Measurements from ENCODE around the gene RAD51D. TPM values are rescaled to one million over a fixed set of nuclear protein-coding genes. Genes with fewer than 3 reads are reported as not detected.

The RAD51D gene
- total and polyA plus RNA-seq, 8 donors: 4.3 to 9.4 (median 5.3) TPM

GRCh38 chr17:35087731-35088355, 31.8 kb downstream of the RAD51D start:
- no peaks in the 10 kb centered on the region for H3K36me3 ChIP-seq
- intact Hi-C loops (cut with DNase I): no loop called here
- DNase-seq (peak in 3 of 6 donors; percentile 16 to 30 (median 21)), ATAC-seq (peak; percentile 7 to 44 (median 34)), FAIRE-seq (no peak)
- H3K9me3 ChIP-seq: no peaks in the 10 kb centered on the region
- no peak for TF ChIP-seq CTCF (IDR thresholded peaks at IDR 0.05)
- WGBS, 2 donors: 3 to 6% methylated on average over 9 of the region's 9 CpGs
- H3K27ac ChIP-seq: peak overlapping the region; percentile 66 to 94 (median 81)
- peaks cover 5 to 13% (median 10%) of the 10 kb centered on the region in 3 donors for H3K4me1 ChIP-seq
- H3K27me3 ChIP-seq: no peaks in the 10 kb centered on the region
- peak overlapping the region; percentile 41 to 98 (median 87) for H3K4me3 ChIP-seq

DNA sequence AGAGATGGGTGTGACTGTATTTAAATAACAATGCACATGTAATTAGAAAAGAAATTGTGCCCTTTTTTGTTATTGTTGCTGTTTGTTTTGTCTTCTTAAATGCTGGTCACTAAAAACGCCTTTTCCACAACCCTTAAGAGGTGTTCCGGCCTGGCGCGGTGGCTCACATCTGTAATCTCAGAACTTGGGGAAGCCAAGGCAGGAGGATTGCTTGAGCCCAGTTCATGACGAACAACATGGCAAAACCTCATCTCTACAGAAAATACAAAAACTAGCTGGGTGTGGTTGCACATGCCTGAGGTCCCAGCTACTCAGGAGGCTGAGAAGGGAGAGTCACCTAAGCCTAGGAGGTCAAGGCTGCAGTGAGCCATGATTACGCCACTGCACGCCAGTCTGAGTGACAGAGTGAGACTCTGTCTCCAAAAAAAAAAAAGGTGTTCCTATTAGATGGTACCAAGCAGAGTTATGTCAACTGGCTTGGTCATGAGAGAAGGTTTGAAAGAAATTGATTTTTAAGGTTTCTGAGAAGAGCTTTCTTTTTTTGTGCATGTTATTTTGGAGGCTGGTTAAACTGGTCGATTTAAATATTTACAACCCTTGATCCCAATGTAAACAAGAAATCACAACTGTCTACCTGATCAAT, 32.6 kb downstream of the RAD51D start:
- WGBS, 2 donors: 52 to 58% methylated on average over 8 of the region's 8 CpGs
- no peak for FAIRE-seq
- H3K27ac ChIP-seq: peak overlapping the region in 2 of 4 donors; percentile 93 to 94
- no peak for DNase-seq
- no peaks in the 10 kb centered on the region for H3K9me3 ChIP-seq
- H3K4me1 ChIP-seq: peaks cover 9 to 19% (median 18%) of the 10 kb centered on the region in 3 donors
- ATAC-seq: no peak
- intact Hi-C loops (cut with DNase I): no loop called here
- no peaks in the 10 kb centered on the region for H3K36me3 ChIP-seq
- no peak for TF ChIP-seq CTCF (IDR thresholded peaks at IDR 0.05)
- H3K4me3 ChIP-seq: peak overlapping the region in 1 of 4 donors; percentile 91
- no peaks in the 10 kb centered on the region for H3K27me3 ChIP-seq

- intact Hi-C loops (cut with DNase I): no loop called here
- no peak overlapping the region for H3K27ac ChIP-seq
- WGBS, 2 donors: 97% methylated on average over 8 of the region's 8 CpGs
Measured at GRCh38 chr17:35086164-35086563, 33.5 kb downstream of the RAD51D start.

DNA sequence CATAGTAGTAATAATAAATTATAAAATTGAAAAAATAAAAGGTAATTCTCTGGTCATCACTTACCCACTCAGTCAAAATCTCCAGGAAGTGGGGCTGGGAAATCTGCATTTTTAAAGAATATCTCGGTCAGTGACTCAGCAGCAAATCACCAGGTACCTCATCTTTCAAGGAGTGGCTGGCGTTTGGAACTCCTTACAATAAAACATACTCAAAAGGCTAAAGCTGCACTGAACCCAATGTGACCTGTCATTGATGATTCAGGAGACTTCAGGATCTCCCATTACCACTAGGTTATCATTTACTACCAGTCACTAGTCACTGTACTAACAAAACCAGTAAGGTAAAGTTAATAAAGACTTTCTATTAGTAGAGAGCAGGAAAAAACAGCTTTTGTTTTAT, 34.7 kb downstream of the RAD51D start:
- intact Hi-C loops (cut with DNase I): no loop called here
- Histone ChIP-seq H3K36me3 (no peaks in the 10 kb centered on the region), H3K4me1 (peaks cover 13 to 25% (median 24%) of the 10 kb centered on the region in 3 donors), H3K27me3 (no peaks in the 10 kb centered on the region), H3K4me3 (no peak overlapping the region), H3K9me3 (no peaks in the 10 kb centered on the region), H3K27ac (no peak overlapping the region)
- no peak for TF ChIP-seq CTCF (IDR thresholded peaks at IDR 0.05)
- WGBS, 2 donors: 80 to 85% methylated on average over 2 of the region's 2 CpGs
- DNase-seq (no peak), FAIRE-seq (no peak), ATAC-seq (no peak)

More at GRCh38 chr17:35086164-35086563, 33.5 kb downstream of the RAD51D start:
- H3K9me3 ChIP-seq: no peaks in the 10 kb centered on the region
- FAIRE-seq (no peak), ATAC-seq (no peak), DNase-seq (no peak)
- H3K4me3 ChIP-seq: no peak overlapping the region
- peaks cover 13 to 25% (median 24%) of the 10 kb centered on the region in 3 donors for H3K4me1 ChIP-seq
- no peaks in the 10 kb centered on the region for H3K36me3 ChIP-seq
- no peak for TF ChIP-seq CTCF (IDR thresholded peaks at IDR 0.05)
- H3K27me3 ChIP-seq: no peaks in the 10 kb centered on the region

DNA sequence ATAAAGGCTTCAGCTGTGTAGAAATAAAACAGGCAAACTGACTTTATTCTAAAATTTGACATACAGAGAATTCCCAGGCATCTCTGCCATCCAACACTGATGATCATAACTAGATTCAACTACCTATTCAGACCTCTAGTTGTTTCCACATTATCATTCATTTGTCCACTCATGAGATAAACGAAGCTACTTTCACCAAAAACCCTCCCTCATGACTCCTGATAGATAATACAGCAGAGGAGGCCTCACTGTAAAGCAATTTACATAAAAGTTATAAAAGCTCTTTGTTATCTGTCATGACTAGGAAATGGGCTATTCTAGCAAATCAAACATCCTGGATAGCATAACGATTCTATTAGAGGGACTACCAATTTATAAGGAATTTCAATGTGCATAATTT, 36.6 kb downstream of the RAD51D start:
- TF ChIP-seq CTCF (IDR thresholded peaks at IDR 0.05): no peak
- Histone ChIP-seq H3K4me3 (no peak overlapping the region), H3K36me3 (no peaks in the 10 kb centered on the region), H3K27ac (no peak overlapping the region), H3K9me3 (no peaks in the 10 kb centered on the region), H3K4me1 (peaks cover 13 to 25% (median 24%) of the 10 kb centered on the region in 3 donors), H3K27me3 (no peaks in the 10 kb centered on the region)
- ATAC-seq: no peak
- FAIRE-seq: no peak
- 71 to 82% methylated on average over 2 of the region's 2 CpGs for WGBS, 2 donors
- intact Hi-C loops (cut with DNase I): no loop called here
- DNase-seq: no peak

All from pancreas (tissue), 10 donors.